Stomach (tissue), 4 donors: ENCODE results near the gene F13B.

Source experiments
- POLR2A ChIP-seq, 4 donors: fragments of 450-650 bp; IDR thresholded peaks; one replicate each; pipeline ENCODE4 v1.6.1; 2016; ENCODE audit warnings: antibody characterized with exemption in 4 of 4, control low read depth in 2 of 4, mild to moderate bottlenecking in 1 of 4, moderate library complexity in 1 of 4
- POLR2AphosphoS5 ChIP-seq, 3 donors: sonication (generic); formaldehyde crosslinking; IDR thresholded peaks; one replicate each; pipeline ENCODE4 v1.6.1; 2016; ENCODE audit warnings: antibody characterized with exemption in 3 of 3
- TF ChIP-seq, protein P1 (sequence below), 7 experiments: fragments of 450-650 bp in 4 of 7; fragments of 200-600 bp in 3 of 7; sonication (generic) in 3 of 7; IDR thresholded peaks; one replicate each; pipeline ENCODE4 v1.5.1; 2016 to 2019; ENCODE audit warnings: antibody characterized with exemption in 7 of 7, control low read depth in 2 of 7, mild to moderate bottlenecking in 1 of 7

DNA sequence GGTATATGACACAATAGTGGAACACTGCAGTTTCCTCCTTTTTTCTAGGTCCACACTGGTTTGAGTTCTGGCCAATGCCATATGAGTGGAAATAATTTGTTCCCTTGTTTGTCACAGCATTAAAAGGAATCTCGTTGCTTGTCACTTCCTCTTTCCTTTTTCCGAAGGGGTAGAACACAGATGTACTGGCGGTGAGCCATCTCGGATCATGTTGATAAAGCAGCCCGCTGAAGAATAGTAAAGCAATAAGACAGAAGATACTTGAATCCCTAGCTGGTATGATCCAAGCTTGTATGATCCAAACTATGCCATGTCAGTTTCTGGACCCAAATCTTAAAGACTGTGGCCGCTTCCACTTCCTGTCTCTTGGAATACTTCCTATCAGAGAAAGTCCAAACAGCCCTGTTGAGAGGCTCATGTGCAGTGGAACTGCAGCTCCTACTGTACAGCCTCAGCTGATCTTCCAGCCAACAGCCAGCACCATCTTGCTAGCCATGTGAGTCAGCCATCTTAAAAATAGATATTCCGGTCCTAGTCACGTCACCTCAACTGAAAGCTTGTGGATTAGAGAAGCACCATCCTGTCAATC is 49.4 kb downstream of the F13B start:
- TF ChIP-seq, protein P1, sequence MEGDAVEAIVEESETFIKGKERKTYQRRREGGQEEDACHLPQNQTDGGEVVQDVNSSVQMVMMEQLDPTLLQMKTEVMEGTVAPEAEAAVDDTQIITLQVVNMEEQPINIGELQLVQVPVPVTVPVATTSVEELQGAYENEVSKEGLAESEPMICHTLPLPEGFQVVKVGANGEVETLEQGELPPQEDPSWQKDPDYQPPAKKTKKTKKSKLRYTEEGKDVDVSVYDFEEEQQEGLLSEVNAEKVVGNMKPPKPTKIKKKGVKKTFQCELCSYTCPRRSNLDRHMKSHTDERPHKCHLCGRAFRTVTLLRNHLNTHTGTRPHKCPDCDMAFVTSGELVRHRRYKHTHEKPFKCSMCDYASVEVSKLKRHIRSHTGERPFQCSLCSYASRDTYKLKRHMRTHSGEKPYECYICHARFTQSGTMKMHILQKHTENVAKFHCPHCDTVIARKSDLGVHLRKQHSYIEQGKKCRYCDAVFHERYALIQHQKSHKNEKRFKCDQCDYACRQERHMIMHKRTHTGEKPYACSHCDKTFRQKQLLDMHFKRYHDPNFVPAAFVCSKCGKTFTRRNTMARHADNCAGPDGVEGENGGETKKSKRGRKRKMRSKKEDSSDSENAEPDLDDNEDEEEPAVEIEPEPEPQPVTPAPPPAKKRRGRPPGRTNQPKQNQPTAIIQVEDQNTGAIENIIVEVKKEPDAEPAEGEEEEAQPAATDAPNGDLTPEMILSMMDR (IDR thresholded peaks at IDR 0.05), result no peak
- TF ChIP-seq POLR2A (IDR thresholded peaks at IDR 0.05), result no peak
- no peak for TF ChIP-seq POLR2AphosphoS5 (IDR thresholded peaks at IDR 0.05)
